Testis (tissue), 3 donors: ENCODE data around the gene GRK1. TPM values are rescaled to one million over a fixed set of nuclear protein-coding genes. Genes with fewer than 3 reads are reported as not detected.

Experiments used
- DNase-seq: peaks from one replicate; pipeline ENCODE4 v3.0.0-alpha.2; 2019
- H3K27ac ChIP-seq, 2 donors: fragments of 200-600 bp; sonication (generic); one replicate each; pipeline ENCODE4 v1.5.1; 2019
- H3K27me3 ChIP-seq: fragments of 200-600 bp; sonication (generic); one replicate; pipeline ENCODE4 v1.5.1; 2019
- H3K36me3 ChIP-seq: fragments of 200-600 bp; sonication (generic); one replicate; pipeline ENCODE4 v1.5.1; 2017; ENCODE audit warnings: low read depth; ENCODE audit errors: missing control alignments
- H3K4me1 ChIP-seq: fragments of 200-600 bp; sonication (generic); one replicate; pipeline ENCODE4 v1.5.1; 2019
- H3K4me3 ChIP-seq, 2 donors: fragments of 200-600 bp; sonication (generic); one replicate each; pipeline ENCODE4 v1.5.1; 2017 to 2019
- H3K9me3 ChIP-seq: fragments of 200-600 bp; sonication (generic); one replicate; pipeline ENCODE4 v1.5.1; 2017
- POLR2A ChIP-seq: fragments of 450-650 bp; IDR thresholded peaks from one replicate; pipeline ENCODE4 v1.6.1; 2017; ENCODE audit warnings: antibody characterized with exemption, mild to moderate bottlenecking, moderate library complexity
- WGBS, 2 donors: methylation state at CpG; one replicate each; pipeline ENCODE4 v1.1.5; 2018; 5-methylcytosine and 5-hydroxymethylcytosine counted together
- intact Hi-C: fragments of 100-400 bp; cut with DNase I; formaldehyde crosslinking; loops from one replicate; pipeline ENCODE4 v1.15.1; 2023; ENCODE audit warnings: low total_unique reads
- polyA plus RNA-seq: library from polyadenylated mRNA; stranded (reverse); fragments of 350-450 nt; fragmentation: Illumina TruSeq; extraction: RNeasy Lipid Tissue Mini Kit (QIAGEN cat#74804); gene quantifications from one replicate; pipeline ENCODE4 v1.2.3, GENCODE V29; 2014; ENCODE audit warnings: low read depth, low replicate concordance; ENCODE audit not compliant: insufficient read depth
- total RNA-seq, 2 donors: library from RNA; depleted of rRNA; stranded (reverse); fragments of >200 nt; gene quantifications; one replicate each; pipeline ENCODE4 v1.2.3, GENCODE V29; 2016
- TF ChIP-seq, protein P1 (sequence below), 3 experiments: fragments of 450-650 bp in 2 of 3; fragments of 200-600 bp in 1 of 3; sonication (generic) in 1 of 3; IDR thresholded peaks; one replicate each; pipeline ENCODE4 v1.5.1; 2016 to 2019; ENCODE audit warnings: antibody characterized with exemption in 3 of 3, mild to moderate bottlenecking in 2 of 3, moderate library complexity in 1 of 3

The GRK1 gene
- total and polyA plus RNA-seq, 3 donors from 2014 or later: 0.55 to 2.1 (median 0.87) TPM

DNA sequence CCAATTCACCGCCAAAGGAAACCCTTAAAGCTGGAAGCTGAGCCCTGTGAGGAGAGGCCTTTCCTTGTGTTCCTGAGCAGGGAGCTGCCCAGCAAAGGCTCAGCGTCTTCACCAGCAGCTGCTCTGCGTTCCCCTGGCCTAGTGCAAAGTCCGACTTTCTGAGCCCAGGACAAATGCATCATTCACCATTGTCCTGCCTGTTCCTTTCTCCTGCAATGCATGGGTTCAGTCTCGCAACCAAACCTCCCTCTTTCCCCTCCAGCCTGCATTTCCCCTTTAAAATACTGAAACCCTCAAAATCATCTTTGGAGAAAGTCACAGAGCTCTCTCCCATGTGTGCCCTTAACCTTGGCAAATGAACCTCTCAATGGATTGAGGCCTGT lies 79.1 kb downstream of the GRK1 start:
- H3K4me1 ChIP-seq: no peaks in the 10 kb centered on the region
- no peak for DNase-seq
- no peaks in the 10 kb centered on the region for H3K9me3 ChIP-seq
- no peaks in the 10 kb centered on the region for H3K36me3 ChIP-seq
- no peak overlapping the region for H3K27ac ChIP-seq
- TF ChIP-seq, protein P1, sequence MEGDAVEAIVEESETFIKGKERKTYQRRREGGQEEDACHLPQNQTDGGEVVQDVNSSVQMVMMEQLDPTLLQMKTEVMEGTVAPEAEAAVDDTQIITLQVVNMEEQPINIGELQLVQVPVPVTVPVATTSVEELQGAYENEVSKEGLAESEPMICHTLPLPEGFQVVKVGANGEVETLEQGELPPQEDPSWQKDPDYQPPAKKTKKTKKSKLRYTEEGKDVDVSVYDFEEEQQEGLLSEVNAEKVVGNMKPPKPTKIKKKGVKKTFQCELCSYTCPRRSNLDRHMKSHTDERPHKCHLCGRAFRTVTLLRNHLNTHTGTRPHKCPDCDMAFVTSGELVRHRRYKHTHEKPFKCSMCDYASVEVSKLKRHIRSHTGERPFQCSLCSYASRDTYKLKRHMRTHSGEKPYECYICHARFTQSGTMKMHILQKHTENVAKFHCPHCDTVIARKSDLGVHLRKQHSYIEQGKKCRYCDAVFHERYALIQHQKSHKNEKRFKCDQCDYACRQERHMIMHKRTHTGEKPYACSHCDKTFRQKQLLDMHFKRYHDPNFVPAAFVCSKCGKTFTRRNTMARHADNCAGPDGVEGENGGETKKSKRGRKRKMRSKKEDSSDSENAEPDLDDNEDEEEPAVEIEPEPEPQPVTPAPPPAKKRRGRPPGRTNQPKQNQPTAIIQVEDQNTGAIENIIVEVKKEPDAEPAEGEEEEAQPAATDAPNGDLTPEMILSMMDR (IDR thresholded peaks at IDR 0.05): no peak
- no peak for TF ChIP-seq POLR2A
- H3K27me3 ChIP-seq: no peaks in the 10 kb centered on the region
- H3K4me3 ChIP-seq: no peak overlapping the region
- WGBS, 2 donors: 86 to 90% methylated on average over 5 of the region's 5 CpGs
- intact Hi-C loops: no loop called here

DNA sequence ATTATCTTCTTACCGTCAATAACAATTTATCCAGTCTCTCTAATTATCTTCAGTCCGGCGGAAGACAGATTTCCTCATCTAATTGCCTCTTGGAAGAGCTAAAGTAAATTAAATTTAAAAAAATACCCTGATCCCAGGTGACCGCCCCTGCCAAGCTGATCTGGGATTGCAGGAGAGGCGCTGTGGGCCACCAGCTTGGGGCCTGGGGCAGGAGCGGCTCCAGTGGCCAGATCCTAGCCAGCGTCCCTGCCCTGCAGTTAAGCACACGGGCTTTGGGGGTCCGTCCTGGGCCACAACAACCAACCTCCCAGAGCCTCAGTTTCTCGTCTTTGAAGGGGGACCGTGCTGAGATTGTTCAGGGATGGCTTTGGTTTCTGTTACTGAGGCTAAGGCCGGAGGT lies 79.7 kb downstream of the GRK1 start:
- WGBS, 2 donors: 85 to 88% methylated on average over 12 of the region's 12 CpGs
- no peak for TF ChIP-seq POLR2A

GRCh38 chr13:113747291-113747833 lies 80.3 kb downstream of the GRK1 start:
- intact Hi-C loops: no loop called here
- H3K4me1 ChIP-seq: no peaks in the 10 kb centered on the region
- no peaks in the 10 kb centered on the region for H3K36me3 ChIP-seq
- DNase-seq: no peak
- TF ChIP-seq, protein P1 (IDR thresholded peaks at IDR 0.05): no peak
- TF ChIP-seq POLR2A: no peak
- no peak overlapping the region for H3K27ac ChIP-seq
- H3K4me3 ChIP-seq: no peak overlapping the region
- H3K27me3 ChIP-seq: no peaks in the 10 kb centered on the region
- 89 to 94% methylated on average over 21 to 25 of the region's 25 CpGs for WGBS, 2 donors
- no peaks in the 10 kb centered on the region for H3K9me3 ChIP-seq

More for the DNA sequence above, 79.7 kb downstream of the GRK1 start:
- no peak overlapping the region for H3K27ac ChIP-seq
- no peak overlapping the region for H3K4me3 ChIP-seq
- intact Hi-C loops: no loop called here
- no peaks in the 10 kb centered on the region for H3K4me1 ChIP-seq
- no peaks in the 10 kb centered on the region for H3K27me3 ChIP-seq
- no peak for DNase-seq
- H3K36me3 ChIP-seq: no peaks in the 10 kb centered on the region
- no peaks in the 10 kb centered on the region for H3K9me3 ChIP-seq

DNA sequence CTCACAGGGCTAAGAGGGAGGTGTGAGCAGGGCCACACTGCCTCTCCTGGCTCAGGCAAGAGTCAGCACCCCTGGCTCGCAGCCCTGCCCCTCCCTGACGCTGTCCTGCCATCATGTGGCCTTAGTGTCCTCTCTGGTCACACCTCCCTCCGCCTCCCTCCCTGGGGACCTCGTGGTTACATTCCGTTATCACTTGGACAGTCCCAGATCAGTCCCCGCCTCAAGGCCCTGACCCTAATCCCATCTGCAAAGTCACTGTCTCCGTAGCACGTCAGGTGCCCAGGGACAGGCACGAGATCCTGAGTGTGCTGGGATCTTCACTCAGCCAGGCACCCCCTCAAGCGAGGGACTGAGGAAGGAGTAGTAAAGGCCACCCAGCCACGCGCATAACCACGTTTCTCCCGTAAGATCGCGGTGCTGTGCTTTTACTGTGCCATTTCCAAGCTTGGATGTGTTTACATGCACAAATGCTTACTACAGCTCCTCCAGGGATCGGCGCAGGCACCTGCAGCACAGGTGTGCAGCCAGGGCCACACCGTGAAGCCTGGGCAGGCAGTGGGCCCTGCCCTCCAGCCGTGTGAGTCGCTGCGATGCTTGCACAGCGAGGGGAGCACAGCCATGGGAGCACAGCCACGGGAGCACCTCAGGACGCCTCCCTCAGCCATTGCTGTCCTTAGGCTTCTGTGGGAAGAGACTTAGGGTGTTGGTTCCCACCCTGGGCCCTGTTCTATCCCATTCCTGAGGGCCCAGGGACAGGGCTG lies 81.3 kb downstream of the GRK1 start:
- TF ChIP-seq, protein P1 (IDR thresholded peaks at IDR 0.05): no peak
- TF ChIP-seq POLR2A: no peak
- no peaks in the 10 kb centered on the region for H3K27me3 ChIP-seq
- intact Hi-C loops: no loop called here
- no peak overlapping the region for H3K27ac ChIP-seq
- 88 to 90% methylated on average over 24 to 25 of the region's 25 CpGs for WGBS, 2 donors
- H3K4me1 ChIP-seq: no peaks in the 10 kb centered on the region
- no peaks in the 10 kb centered on the region for H3K36me3 ChIP-seq
- H3K9me3 ChIP-seq: no peaks in the 10 kb centered on the region
- DNase-seq: no peak
- no peak overlapping the region for H3K4me3 ChIP-seq

DNA sequence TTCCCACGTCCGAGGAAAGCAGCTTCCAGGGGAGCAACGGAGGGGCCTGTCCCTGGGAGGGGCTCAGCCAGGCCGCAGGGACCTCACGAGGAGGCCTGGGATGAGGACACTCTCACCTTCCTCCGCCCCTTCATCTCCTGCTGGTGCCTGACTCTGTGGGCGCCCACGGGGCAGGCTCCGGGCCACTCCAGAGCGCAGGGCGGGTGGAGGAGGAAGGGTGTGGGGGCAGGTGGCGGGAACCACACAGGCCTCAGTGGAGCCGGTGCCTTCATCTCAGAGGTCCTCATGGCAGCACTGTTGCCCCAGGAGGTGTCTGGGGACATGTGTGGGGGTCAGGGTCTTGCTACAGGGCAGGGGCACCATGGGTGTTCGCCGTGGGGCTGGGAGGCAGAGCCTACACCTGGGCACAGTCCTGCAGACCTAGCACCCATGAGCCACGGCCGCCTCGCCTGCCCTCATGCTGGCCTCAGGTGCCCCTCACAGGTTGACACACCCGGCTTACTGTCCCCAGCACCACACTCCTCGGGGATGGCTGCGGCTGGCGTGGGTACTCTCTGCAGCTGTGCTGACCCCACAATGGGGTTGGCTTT lies 81.9 kb downstream of the GRK1 start:
- H3K4me1 ChIP-seq: no peaks in the 10 kb centered on the region
- no peak overlapping the region for H3K4me3 ChIP-seq
- H3K27me3 ChIP-seq: no peaks in the 10 kb centered on the region
- H3K27ac ChIP-seq: no peak overlapping the region
- no peak for DNase-seq
- no peaks in the 10 kb centered on the region for H3K36me3 ChIP-seq
- intact Hi-C loops: no loop called here
- 90 to 93% methylated on average over 6 to 21 of the region's 22 CpGs for WGBS, 2 donors
- TF ChIP-seq, protein P1 (IDR thresholded peaks at IDR 0.05): no peak
- TF ChIP-seq POLR2A: no peak
- H3K9me3 ChIP-seq: no peaks in the 10 kb centered on the region
